HG03460 (cell line): ENCODE measurements around the gene CD320.
"Not testable (repeated sequence)": the region's sequence is repeated elsewhere in the genome, so short reads cannot be mapped to it uniquely, and the experiment has no call there.

Experiments used
- ATAC-seq: cut with Tn5 transposase; IDR thresholded peaks from one replicate; pipeline ENCODE4 v1.9.1; 2021; ENCODE audit not compliant: unreplicated experiment

The CD320 gene

GRCh38 chr19:8307965-8308866, at the start of gene CD320:
CD320 (minus strand) TSS chr19:8308358; CDS start chr19:8308290, 68 bp downstream.
- peak; percentile 65 for ATAC-seq

GRCh38 chr19:8357007-8357521, 48.9 kb upstream of the CD320 start:
- ATAC-seq: no peak

- ATAC-seq: no peak
These were observed 47.7 kb upstream of the CD320 start for GRCh38 chr19:8355631-8356402.

DNA sequence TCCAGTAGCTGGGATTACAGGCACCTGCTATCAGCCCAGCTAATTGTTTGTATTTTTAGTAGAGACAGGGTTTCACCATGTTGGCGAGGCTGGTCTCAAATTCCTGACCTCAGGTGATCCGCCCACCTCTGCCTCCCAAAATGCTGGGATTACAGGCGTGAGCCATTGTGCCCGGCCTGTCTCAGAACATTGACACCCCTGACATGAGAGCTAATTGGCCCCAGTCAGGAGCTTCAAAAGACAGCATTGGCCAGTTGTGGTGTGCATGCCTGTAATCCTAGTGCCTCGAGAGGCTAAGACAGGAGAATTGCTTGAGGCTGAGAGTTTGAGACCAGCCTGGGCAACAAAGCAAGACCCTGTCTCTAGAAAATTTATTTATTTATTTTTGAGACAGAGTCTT, 44.7 kb upstream of the CD320 start:
- not testable (repeated sequence) for ATAC-seq

GRCh38 chr19:8352134-8352827, 44.1 kb upstream of the CD320 start:
- ATAC-seq: no peak

DNA sequence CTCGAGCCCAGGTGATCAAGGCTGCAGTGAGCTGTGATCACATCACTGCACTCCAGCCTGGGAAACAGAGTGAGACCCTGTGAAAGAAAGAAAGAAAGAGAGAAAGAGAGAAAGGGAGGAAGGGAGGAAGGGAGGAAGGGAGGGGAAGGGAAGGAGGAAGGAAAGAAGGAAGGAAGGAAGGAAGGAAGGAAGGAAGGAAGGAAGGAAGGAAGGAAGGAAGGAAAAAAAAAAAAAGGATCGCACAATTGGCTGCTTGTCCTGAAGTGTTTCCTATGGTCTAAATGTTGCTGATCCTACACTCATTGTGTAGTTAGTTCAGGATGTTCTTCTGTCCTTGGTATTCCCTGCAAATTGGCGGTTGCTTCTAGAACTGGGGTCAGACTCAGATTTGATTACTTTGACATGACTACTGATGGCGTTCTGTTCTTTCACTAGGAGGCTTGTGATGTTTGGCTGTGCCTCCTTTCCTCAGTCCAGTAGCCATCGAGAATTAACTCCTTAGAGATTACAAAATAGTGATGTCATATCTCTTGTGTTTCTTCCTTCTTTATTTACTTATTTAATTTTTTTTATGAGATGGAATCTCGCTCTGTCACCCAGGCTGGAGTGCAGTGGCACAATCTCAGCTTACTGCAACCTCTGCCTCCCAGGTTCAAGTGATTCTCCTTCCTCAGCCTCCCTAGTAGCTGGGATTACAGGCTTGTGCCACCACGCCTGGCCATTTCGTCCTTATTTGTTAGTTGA, 41.6 kb upstream of the CD320 start:
- ATAC-seq: not testable (repeated sequence)

- no peak for ATAC-seq
These were observed 35.3 kb upstream of the CD320 start for GRCh38 chr19:8343483-8343844.

DNA sequence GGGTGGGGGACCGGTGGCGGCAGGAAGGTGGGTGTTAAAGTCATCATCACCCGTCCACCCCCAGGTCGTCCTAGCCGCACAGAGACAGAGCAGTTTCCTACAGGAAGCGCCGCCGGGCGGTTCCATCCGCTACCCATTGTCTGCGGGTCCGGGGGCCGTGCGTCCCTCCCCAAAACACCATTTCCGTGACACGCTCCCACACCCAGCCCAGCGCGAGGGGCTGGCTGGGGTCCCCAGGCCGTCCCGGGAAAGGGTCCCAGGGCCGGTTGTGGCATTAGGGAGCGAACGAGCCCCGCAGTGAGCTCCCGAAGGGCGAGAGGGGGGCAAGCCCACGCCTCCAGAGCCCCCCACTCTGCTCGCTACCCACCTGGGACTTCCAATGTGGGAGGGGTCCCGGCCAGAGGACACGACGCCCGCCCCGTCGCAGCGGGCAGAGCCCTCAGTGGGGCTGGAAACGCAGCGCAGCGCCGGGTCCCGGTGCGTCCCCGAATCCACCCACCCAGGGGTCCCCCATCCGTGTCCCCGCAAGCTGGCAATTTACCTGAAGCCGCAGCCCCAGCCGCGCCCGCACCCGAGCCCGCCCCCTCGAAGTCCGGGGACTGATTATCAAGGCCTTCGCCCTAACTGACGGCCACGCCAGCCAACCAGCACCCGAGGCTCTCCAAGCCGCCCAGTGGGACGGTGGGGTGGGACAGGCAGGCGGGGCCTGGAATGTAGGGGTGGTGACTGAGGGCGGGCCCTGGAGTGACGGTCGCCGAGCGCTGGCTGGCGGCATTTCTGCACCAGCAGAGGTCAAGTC, 34.7 kb upstream of the CD320 start, which contains the start of gene KANK3:
KANK3 (minus strand) TSS at position 579 of the 799 bp plus-strand sequence. CDS start 5,434 bp downstream, outside the sequence.
- ATAC-seq: peak; percentile 88

DNA sequence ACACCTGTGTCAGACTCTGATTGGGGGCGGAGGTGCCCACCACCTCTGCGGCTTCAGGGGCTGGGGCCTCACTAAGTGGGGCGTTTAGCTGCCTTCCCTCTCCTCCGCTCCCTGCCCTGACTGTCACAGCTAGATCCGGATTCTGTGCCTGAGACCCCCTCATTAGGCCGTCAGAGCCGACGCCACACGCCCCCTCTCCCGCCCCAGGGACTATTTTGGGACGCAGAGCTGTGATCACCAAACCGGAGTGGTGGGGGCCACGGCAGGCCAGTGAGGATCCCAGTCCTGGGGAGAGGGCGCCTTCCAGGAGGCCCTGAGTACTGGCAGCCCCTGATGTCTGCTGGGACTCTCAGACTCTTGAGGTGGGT, 34.1 kb upstream of the CD320 start:
- ATAC-seq: no peak

GRCh38 chr19:8341504-8341903, 33.3 kb upstream of the CD320 start:
- not testable (repeated sequence) for ATAC-seq

DNA sequence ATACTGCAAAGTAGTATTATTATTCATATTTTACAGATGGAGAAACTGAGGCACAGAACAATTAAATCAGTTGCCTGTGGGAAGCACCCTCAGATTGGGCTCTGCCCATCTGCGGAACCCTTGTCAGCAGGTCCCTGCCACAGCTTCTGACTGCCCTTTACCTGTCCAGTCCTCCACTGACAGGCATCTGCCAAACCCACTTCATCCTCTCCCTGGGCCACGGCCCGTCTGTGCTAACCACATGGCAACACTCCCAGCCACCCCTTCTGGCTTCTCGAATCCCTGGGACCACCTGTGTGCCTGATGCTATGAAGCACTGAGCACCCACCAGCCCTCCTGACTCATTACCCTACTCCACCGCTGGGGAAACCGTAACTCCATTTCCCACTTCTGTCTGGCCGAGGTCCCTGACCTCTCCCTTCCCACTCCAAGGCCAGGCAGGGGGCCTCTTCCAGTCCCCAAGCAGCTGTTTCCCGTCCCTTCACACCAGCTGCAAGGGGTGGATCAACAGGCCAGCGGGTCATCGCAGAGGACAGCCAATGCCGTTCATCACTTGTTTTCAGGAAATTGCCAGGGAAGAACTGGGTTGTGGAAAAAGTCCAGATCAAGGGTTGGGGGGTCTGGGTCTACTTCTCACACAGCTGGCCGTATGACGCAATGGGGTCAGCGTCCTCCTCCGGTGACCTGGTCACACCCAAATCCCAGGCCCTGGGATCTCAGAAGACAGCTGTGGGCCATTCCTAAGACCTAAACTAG, 32.4 kb upstream of the CD320 start:
- ATAC-seq: no peak

GRCh38 chr19:8338835-8339234, 30.7 kb upstream of the CD320 start:
- no peak for ATAC-seq

GRCh38 chr19:8337728-8338127, 29.6 kb upstream of the CD320 start:
- no peak for ATAC-seq

DNA sequence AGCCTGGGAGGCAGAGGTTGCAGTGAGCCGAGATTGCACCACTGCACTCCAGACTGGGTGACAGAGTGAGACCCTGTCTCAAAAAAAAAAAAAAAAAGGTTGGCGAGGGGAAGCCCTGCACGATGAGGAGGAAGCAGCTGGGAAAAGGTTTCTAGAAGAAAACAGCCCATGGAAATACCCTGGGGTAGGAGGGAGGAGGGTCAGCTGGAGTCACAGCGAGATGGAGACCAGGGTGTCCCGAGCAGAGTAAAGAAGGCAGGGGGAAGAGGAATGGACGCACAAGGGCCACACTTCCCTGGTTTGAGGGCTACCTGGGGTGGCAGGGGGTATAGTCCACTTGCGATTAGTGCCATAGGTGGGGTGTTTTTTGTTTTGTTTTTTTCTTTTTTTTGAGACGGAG, 28.5 kb upstream of the CD320 start:
- ATAC-seq: no peak

DNA sequence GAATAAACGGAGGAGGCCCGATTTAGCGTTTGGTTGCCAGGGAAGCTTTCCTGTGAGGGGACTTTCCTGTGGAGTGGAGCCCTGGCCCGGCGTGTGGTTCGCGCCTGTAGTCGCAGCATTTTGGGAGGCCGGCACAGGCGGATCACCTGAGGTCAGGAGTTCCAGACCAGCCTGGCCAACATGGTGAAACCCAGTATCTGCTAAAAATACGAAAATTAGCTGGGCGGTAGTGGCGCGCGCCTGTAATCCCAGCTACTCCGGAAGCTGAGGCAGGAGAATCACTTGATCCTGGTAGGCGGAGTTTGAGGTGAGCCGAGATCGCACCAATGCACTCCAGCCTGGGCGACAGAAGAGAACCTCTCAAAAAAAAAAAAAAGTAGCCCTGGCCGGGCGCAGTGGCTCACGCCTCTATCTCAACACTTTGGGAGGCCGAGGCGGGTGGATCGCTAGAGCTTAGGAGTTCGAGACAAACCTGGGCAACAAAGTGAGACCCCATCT, 28.0 kb upstream of the CD320 start:
- no peak for ATAC-seq

GRCh38 chr19:8335343-8336071, 27.3 kb upstream of the CD320 start:
- ATAC-seq: no peak

- ATAC-seq: no peak
These were observed 26.5 kb upstream of the CD320 start for GRCh38 chr19:8334458-8335342.
